ENCODE data around the gene IRAK2. TPM values are rescaled to one million over a fixed set of nuclear protein-coding genes. Genes with fewer than 3 reads are reported as not detected.
A peak's percentile ranks its signal among the peaks of the same experiment; 100 is the strongest.

IRAK2 gene
- total RNA-seq, 4 donors from 2014 or later, result 3.6 to 13.6 (median 7.4) TPM

DNA sequence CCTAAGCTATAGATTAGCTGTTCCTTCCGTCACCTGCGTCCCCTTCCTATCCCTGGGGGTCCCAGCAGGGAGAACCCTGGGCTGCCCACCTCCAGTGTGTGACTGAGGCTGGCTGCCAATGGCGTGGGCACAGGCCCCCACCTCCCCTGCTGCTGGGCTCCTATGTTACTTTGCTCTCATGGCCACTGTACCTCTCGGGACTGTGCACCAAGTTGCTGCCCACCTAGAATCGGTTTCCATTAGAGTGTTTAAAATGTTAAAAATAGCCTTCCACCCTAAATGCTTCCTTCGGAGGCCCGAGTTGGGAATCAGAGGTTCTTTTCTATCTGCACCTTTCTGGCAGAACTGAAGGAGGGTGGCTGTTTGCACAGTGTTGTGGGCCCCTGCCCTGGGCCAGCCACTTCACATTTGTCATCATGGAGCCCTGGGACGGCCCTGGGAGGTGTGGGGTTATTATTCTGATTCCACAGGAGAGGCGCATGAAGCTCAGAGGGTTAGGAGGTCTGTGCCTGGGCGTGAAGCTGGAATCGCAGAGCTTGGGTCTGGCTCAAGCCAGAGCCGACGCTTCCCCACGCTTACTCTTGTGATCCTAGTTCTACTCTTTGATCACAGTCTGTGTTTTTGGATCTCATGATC is 29.1 kb downstream of the IRAK2 start:
- H3K4me3 ChIP-seq, result no peak overlapping the region
- H3K9me3 ChIP-seq, result no peaks in the 10 kb centered on the region
- WGBS, result 74% methylated on average over 9 of the region's 14 CpGs
- no peaks in the 10 kb centered on the region for H3K36me3 ChIP-seq
- H3K27me3 ChIP-seq, result no peaks in the 10 kb centered on the region
- H3K4me1 ChIP-seq, result peaks cover 94% of the 10 kb centered on the region
- peak overlapping the region; percentile 80 for H3K27ac ChIP-seq
- no peak for DNase-seq (ENCODE audit: low spot score in 2 of 2)
- no peak for TF ChIP-seq POLR2AphosphoS5 (IDR thresholded peaks at IDR 0.05)
- no peak for TF ChIP-seq EP300 (IDR thresholded peaks at IDR 0.05)
- no peak for TF ChIP-seq POLR2A (IDR thresholded peaks at IDR 0.05)
- TF ChIP-seq, protein P1, sequence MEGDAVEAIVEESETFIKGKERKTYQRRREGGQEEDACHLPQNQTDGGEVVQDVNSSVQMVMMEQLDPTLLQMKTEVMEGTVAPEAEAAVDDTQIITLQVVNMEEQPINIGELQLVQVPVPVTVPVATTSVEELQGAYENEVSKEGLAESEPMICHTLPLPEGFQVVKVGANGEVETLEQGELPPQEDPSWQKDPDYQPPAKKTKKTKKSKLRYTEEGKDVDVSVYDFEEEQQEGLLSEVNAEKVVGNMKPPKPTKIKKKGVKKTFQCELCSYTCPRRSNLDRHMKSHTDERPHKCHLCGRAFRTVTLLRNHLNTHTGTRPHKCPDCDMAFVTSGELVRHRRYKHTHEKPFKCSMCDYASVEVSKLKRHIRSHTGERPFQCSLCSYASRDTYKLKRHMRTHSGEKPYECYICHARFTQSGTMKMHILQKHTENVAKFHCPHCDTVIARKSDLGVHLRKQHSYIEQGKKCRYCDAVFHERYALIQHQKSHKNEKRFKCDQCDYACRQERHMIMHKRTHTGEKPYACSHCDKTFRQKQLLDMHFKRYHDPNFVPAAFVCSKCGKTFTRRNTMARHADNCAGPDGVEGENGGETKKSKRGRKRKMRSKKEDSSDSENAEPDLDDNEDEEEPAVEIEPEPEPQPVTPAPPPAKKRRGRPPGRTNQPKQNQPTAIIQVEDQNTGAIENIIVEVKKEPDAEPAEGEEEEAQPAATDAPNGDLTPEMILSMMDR (IDR thresholded peaks at IDR 0.05), result no peak

DNA sequence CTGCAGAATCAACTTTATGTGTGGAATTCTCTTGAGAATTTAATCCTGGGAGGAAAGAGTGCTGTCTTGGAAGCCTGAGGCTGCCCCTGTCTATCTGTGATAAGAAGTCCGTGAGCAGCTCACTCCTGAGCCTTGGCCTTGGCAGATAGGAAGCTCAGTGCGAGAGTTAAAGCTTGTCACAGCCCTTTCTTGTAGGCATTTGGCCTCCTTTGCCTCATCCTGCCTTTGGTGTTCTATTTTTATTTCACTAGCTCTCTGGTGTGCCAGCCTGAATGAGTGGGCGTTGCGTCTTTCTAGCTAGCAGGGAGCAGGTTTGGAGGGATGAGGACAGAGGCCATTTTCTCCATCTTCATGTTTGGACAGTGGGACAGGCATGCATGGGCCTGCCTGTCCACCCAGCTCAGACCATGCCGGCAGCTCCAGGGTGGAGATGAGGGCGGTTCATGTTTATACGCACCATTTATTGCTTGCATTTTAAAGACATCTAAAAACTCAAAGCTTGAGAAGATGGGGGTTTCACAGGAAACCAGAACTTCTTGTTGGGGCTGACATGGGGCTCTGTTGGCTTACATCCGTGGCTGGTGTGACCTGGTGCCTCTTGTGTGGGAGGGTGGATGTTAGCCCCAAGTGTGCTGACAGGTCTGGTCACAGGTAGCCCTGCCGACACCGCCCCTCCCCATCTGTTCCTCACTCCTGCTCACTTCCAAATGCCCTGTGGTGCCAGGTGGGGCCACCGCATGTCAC is 29.8 kb downstream of the IRAK2 start:
- H3K27ac ChIP-seq, result peak overlapping the region; percentile 80
- H3K4me3 ChIP-seq, result no peak overlapping the region
- H3K27me3 ChIP-seq, result no peaks in the 10 kb centered on the region
- no peaks in the 10 kb centered on the region for H3K9me3 ChIP-seq
- TF ChIP-seq POLR2AphosphoS5 (IDR thresholded peaks at IDR 0.05) (no peak), EP300 (IDR thresholded peaks at IDR 0.05) (no peak), POLR2A (IDR thresholded peaks at IDR 0.05) (no peak)
- TF ChIP-seq, protein P1 (IDR thresholded peaks at IDR 0.05), result no peak
- WGBS, result 57% methylated on average over 11 of the region's 11 CpGs
- peaks cover 94% of the 10 kb centered on the region for H3K4me1 ChIP-seq
- no peaks in the 10 kb centered on the region for H3K36me3 ChIP-seq
- DNase-seq (ENCODE audit: low spot score in 2 of 2), result no peak

DNA sequence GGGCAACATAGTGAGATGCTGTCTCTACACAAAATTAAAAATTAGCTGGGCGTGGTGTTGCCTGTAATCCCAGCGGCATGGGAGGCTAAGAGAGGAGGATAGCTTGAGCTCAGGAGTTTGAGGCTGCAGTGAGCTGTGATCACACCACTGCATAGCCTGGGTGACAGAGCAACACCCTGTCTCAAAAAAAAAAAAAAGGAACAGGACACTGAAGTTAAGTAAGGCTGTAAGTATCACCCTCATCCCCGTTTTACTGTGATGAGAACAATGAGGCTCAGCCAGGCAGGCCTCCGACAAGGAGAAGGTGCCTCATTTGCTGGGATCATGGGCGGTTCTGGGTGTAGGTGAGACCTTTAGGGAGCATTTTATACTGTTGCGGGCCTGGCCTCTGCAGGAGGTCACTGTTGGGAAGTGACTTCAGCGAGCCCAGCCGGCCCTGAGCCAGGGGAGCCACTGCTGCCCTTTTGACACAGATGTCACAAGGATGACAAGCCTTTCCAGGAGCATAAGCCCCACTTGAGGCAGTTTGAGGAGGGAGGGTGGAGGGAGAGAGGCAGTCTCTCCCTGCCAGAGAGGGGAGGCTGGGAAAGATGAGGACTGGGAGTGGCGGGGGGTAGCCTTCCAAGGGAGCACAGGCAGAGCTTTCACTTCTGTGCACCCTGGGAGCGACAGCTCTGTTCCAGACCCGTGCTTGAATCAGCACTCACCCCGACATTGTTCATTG is 30.8 kb downstream of the IRAK2 start:
- peaks cover 85% of the 10 kb centered on the region for H3K4me1 ChIP-seq

DNA sequence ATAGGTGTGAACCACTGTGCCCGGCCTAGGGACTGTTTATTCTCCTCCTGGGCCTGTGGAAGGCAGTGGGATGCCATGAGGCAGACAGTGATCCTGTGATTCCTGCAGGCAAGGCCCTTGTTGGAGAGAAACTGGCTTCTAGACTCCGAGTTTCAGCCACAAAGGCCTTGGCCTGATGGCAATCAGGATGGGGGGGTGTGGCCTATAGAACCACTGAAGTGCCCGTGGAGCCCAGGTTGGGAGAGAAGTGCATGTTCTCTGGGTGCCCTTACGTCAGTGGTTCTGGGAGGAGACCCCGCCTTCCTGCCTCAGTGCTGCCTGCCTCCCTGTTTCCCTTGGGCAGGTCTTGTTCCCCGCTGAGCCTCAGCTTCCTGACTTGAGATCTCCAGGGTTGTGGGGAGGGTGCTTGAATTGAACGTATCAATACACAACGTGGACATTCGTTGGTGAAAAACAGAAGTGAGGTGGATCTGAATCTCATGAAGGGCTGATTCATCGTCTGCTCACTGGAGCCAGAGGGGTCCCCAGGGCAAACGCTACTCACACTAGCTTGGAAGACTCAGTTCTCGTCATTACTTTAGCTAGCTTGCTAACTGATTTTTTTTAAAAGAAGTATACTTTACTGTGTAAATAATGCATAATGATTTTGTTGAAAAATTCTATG is 31.8 kb downstream of the IRAK2 start:
- H3K4me1 ChIP-seq, result peaks cover 75% of the 10 kb centered on the region
- H3K36me3 ChIP-seq, result peaks cover 3% of the 10 kb centered on the region
- no peaks in the 10 kb centered on the region for H3K27me3 ChIP-seq
- WGBS, result 56% methylated on average over 10 of the region's 12 CpGs
- no peak for TF ChIP-seq POLR2A (IDR thresholded peaks at IDR 0.05)
- no peak for TF ChIP-seq EP300 (IDR thresholded peaks at IDR 0.05)
- no peak for TF ChIP-seq POLR2AphosphoS5 (IDR thresholded peaks at IDR 0.05)
- TF ChIP-seq, protein P1 (IDR thresholded peaks at IDR 0.05), result no peak
- H3K4me3 ChIP-seq, result no peak overlapping the region
- no peak overlapping the region for H3K27ac ChIP-seq
- no peak for DNase-seq (ENCODE audit: low spot score in 2 of 2)
- H3K9me3 ChIP-seq, result no peaks in the 10 kb centered on the region

More for the DNA sequence above, 30.8 kb downstream of the IRAK2 start:
- Histone ChIP-seq H3K4me3 (no peak overlapping the region), H3K36me3 (no peaks in the 10 kb centered on the region), H3K27ac (peak overlapping the region; percentile 80), H3K9me3 (no peaks in the 10 kb centered on the region), H3K27me3 (no peaks in the 10 kb centered on the region)
- TF ChIP-seq EP300 (IDR thresholded peaks at IDR 0.05) (no peak), POLR2A (IDR thresholded peaks at IDR 0.05) (no peak), POLR2AphosphoS5 (IDR thresholded peaks at IDR 0.05) (no peak)
- TF ChIP-seq, protein P1 (IDR thresholded peaks at IDR 0.05), result no peak
- DNase-seq (ENCODE audit: low spot score in 2 of 2), result no peak
- WGBS, result 81% methylated on average over 10 of the region's 12 CpGs

All from suprapubic skin (tissue), 4 donors.